ENCODE results near the gene ZMIZ1.

DNA sequence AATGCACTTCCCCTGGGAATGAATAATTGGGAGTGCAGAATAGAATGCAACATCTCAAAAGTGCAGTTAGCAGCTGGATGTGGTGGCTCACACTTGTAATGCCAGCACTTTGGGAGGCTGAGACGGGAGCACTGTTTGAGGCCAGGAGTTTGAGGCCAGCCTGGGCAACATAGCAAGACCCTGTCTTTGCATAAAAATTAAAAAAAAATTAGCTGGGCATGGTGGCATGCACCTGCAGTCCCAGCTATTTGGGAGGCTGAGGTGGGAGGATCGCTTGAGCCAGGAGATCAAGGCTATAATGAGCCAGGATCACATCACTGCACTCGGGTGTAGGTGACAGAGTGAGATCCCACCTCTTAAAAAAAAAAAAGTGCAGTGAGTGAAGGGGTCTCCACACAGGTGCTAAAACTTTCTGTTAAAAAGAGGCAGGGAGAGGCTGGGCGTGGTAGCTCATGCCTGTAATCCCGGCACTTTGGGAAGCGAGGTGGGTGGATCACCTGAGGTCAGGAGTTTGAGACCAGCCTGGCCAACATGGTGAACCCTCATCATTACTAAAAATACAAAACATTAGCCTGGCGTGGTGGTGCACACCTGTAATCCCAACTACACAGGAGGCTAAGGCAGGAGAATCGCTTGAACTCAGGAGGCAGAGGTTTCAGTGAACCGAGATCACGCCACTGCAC, 13.5 kb upstream of the ZMIZ1 start:
- no peak for TF ChIP-seq CTCF (IDR thresholded peaks at IDR 0.05; ENCODE audit: low read depth, low read length, missing input control)
- TF ChIP-seq RXRA (IDR thresholded peaks at IDR 0.05), result no peak
- TF ChIP-seq, protein P1, sequence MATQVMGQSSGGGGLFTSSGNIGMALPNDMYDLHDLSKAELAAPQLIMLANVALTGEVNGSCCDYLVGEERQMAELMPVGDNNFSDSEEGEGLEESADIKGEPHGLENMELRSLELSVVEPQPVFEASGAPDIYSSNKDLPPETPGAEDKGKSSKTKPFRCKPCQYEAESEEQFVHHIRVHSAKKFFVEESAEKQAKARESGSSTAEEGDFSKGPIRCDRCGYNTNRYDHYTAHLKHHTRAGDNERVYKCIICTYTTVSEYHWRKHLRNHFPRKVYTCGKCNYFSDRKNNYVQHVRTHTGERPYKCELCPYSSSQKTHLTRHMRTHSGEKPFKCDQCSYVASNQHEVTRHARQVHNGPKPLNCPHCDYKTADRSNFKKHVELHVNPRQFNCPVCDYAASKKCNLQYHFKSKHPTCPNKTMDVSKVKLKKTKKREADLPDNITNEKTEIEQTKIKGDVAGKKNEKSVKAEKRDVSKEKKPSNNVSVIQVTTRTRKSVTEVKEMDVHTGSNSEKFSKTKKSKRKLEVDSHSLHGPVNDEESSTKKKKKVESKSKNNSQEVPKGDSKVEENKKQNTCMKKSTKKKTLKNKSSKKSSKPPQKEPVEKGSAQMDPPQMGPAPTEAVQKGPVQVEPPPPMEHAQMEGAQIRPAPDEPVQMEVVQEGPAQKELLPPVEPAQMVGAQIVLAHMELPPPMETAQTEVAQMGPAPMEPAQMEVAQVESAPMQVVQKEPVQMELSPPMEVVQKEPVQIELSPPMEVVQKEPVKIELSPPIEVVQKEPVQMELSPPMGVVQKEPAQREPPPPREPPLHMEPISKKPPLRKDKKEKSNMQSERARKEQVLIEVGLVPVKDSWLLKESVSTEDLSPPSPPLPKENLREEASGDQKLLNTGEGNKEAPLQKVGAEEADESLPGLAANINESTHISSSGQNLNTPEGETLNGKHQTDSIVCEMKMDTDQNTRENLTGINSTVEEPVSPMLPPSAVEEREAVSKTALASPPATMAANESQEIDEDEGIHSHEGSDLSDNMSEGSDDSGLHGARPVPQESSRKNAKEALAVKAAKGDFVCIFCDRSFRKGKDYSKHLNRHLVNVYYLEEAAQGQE (IDR thresholded peaks at IDR 0.05), result no peak
- TF ChIP-seq MAX (IDR thresholded peaks at IDR 0.05), result no peak
- TF ChIP-seq, protein P2, sequence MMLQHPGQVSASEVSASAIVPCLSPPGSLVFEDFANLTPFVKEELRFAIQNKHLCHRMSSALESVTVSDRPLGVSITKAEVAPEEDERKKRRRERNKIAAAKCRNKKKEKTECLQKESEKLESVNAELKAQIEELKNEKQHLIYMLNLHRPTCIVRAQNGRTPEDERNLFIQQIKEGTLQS (IDR thresholded peaks at IDR 0.05), result no peak
- TF ChIP-seq TAF1 (conservative IDR thresholded peaks at IDR 0.05), result no peak
- TF ChIP-seq SP1 (IDR thresholded peaks at IDR 0.05), result no peak
- TF ChIP-seq RAD21 (IDR thresholded peaks at IDR 0.05), result no peak
- TF ChIP-seq JUND (IDR thresholded peaks at IDR 0.05), result no peak
- TF ChIP-seq, protein P3, sequence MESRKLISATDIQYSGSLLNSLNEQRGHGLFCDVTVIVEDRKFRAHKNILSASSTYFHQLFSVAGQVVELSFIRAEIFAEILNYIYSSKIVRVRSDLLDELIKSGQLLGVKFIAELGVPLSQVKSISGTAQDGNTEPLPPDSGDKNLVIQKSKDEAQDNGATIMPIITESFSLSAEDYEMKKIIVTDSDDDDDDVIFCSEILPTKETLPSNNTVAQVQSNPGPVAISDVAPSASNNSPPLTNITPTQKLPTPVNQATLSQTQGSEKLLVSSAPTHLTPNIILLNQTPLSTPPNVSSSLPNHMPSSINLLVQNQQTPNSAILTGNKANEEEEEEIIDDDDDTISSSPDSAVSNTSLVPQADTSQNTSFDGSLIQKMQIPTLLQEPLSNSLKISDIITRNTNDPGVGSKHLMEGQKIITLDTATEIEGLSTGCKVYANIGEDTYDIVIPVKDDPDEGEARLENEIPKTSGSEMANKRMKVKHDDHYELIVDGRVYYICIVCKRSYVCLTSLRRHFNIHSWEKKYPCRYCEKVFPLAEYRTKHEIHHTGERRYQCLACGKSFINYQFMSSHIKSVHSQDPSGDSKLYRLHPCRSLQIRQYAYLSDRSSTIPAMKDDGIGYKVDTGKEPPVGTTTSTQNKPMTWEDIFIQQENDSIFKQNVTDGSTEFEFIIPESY (IDR thresholded peaks at IDR 0.05), result no peak
- TF ChIP-seq EGR1 (IDR thresholded peaks at IDR 0.05; ENCODE audit: low read depth in 2 of 2), result no peak
- no peak for TF ChIP-seq HNF4A (conservative IDR thresholded peaks at IDR 0.05)
- no peak for TF ChIP-seq FOXA1 (IDR thresholded peaks at IDR 0.05)
- no peak for TF ChIP-seq GABPA (IDR thresholded peaks at IDR 0.05 in 1 of 2, conservative IDR thresholded peaks at IDR 0.05 in 1 of 2)
